Psoas muscle (tissue), 8 donors: ENCODE results near the gene ABHD12. TPM values are rescaled to one million over a fixed set of nuclear protein-coding genes. Genes with fewer than 3 reads are reported as not detected.
A peak's percentile ranks its signal among the peaks of the same experiment; 100 is the strongest.

Experiments used
- ATAC-seq, 4 donors: fragments of 200-7000 bp; cut with Tn5 transposase; one replicate each; pipeline ENCODE4 v1.9.1; 2020; ENCODE audit warnings: moderate library complexity in 3 of 4, mild to moderate bottlenecking in 2 of 4
- DNase-seq, 2 donors: peaks; one replicate each; pipeline ENCODE4 v3.0.0-alpha.2; 2020
- H3K27ac ChIP-seq: fragments of 200-600 bp; one replicate; pipeline ENCODE4 v1.8.0; 2022
- H3K27me3 ChIP-seq, 3 donors: fragments of 200-600 bp in 1 of 3; one replicate each; pipeline versions ENCODE4 v1.6.1 to v1.8.0; 2013 to 2022; ENCODE audit warnings: low read length in 2 of 3, mild to moderate bottlenecking in 2 of 3, moderate library complexity in 1 of 3; ENCODE audit not compliant: insufficient read depth in 3 of 3
- H3K36me3 ChIP-seq, 2 donors: fragments of 200-600 bp in 1 of 2; one replicate each; pipeline versions ENCODE4 v1.6.1 to v1.8.0; 2013 to 2022; ENCODE audit warnings: low read depth in 1 of 2, mild to moderate bottlenecking in 1 of 2, moderate library complexity in 1 of 2; ENCODE audit not compliant: insufficient read depth in 1 of 2
- H3K4me1 ChIP-seq: fragments of 200-600 bp; one replicate; pipeline ENCODE4 v1.8.0; 2022
- H3K4me3 ChIP-seq: fragments of 200-600 bp; one replicate; pipeline ENCODE4 v1.8.0; 2022; ENCODE audit warnings: mild to moderate bottlenecking
- H3K9me3 ChIP-seq: fragments of 200-600 bp; one replicate; pipeline ENCODE4 v1.8.0; 2022
- WGBS, 3 donors: extraction: QIAGEN DNeasy Blood & Tissue Kit; methylation state at CpG; one replicate each; pipeline versions ENCODE4 v1.1.6 to v1.1.7; 2013; 5-methylcytosine and 5-hydroxymethylcytosine counted together
- intact Hi-C, 2 donors: fragments of 100-400 bp; cut with DNase I; formaldehyde crosslinking; loops; one replicate each; pipeline versions ENCODE4 v1.11.0 to v1.14.2; 2022
- polyA plus RNA-seq, 3 donors: library from polyadenylated mRNA; stranded (reverse); fragments of 200-250 nt; gene quantifications; one replicate each; pipeline ENCODE4 v1.2.3, GENCODE V29; 2013
- total RNA-seq, 4 donors: library from RNA; stranded (reverse); fragmentation: NEBNext Ultra II Directional in 2 of 4; extraction: Animal tissue kit (Norgen Biotek cat#: 25700) in 2 of 4; gene quantifications; one replicate each; pipeline versions ENCODE4 v1.2.1 to v1.2.4, GENCODE V29; 2021 to 2023
- TF ChIP-seq, protein P1 (sequence below): fragments of 200-600 bp; IDR thresholded peaks from one replicate; pipeline ENCODE4 v1.8.0; 2022; ENCODE audit warnings: antibody characterized with exemption
- donor health status: healthy with polysubstance abuse.
- donor health status: DM: no; HTN: no; CAD: no; lungs with moderate emphysema.
- donor health status: Bipolar disorder and iron deficiency.
- donor health status: healthy.
- donor health status: DM: yes; HTN: yes; CAD: no.
- donor health status: DM: no; HTN: no; CAD: no.
- donor health status: DM: no; HTN: no; CAD: no.
- donor health status: DM: yes; HTN: yes; CAD: no.

Gene ABHD12
- total and polyA plus RNA-seq, 7 donors, result 7.9 to 15.5 (median 9.6) TPM

- intact Hi-C loops, result no loop called here
- Histone ChIP-seq H3K9me3 (no peaks in the 10 kb centered on the region), H3K4me1 (peaks cover 3% of the 10 kb centered on the region), H3K27me3 (no peaks in the 10 kb centered on the region), H3K4me3 (no peak overlapping the region), H3K27ac (peak overlapping the region; percentile 36), H3K36me3 (peaks cover 0 to 85% of the 10 kb centered on the region in 2 donors)
- TF ChIP-seq, protein P1, sequence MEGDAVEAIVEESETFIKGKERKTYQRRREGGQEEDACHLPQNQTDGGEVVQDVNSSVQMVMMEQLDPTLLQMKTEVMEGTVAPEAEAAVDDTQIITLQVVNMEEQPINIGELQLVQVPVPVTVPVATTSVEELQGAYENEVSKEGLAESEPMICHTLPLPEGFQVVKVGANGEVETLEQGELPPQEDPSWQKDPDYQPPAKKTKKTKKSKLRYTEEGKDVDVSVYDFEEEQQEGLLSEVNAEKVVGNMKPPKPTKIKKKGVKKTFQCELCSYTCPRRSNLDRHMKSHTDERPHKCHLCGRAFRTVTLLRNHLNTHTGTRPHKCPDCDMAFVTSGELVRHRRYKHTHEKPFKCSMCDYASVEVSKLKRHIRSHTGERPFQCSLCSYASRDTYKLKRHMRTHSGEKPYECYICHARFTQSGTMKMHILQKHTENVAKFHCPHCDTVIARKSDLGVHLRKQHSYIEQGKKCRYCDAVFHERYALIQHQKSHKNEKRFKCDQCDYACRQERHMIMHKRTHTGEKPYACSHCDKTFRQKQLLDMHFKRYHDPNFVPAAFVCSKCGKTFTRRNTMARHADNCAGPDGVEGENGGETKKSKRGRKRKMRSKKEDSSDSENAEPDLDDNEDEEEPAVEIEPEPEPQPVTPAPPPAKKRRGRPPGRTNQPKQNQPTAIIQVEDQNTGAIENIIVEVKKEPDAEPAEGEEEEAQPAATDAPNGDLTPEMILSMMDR, result no peak
- 91 to 94% (median 94%) methylated on average over 33 of the region's 33 CpGs for WGBS, 3 donors
- DNase-seq, result peak; percentile 7 to 49
- no peak for ATAC-seq
These were observed 109.8 kb downstream of the ABHD12 start for GRCh38 chr20:25280574-25281535.

DNA sequence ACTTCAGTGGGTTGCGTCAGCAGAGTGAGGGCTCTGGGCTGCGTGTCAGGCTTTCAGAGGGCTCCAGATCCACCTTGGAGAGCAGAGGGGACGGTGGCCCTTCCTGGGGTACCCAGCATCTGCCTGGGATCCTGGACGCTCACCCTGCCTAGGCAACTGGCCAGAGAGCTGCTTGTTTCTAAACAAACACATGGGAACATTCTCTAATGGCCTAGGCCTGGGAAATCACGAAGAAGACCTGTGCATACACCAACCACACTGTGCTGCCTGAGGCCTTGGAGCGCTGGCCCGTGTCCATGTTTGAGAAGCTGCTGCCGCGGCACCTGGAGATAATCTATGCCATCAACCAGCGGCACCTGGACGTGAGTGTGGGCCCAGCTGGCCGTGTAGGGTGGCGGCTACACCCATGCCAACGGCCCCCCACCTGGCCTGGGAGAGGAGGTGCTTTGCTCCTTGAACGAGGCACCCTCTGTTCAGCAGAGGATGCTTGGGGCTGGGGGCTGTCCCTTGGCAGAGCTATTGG lies 110.5 kb downstream of the ABHD12 start:
- no peaks in the 10 kb centered on the region for H3K27me3 ChIP-seq
- TF ChIP-seq, protein P1, result no peak
- no peak overlapping the region for H3K27ac ChIP-seq
- ATAC-seq (no peak), DNase-seq (peak; percentile 9 to 29)
- H3K4me3 ChIP-seq, result no peak overlapping the region
- WGBS, 3 donors, result 91 to 94% (median 91%) methylated on average over 15 of the region's 15 CpGs
- H3K4me1 ChIP-seq, result peaks cover 3% of the 10 kb centered on the region
- H3K9me3 ChIP-seq, result no peaks in the 10 kb centered on the region
- peaks cover 0 to 78% of the 10 kb centered on the region in 2 donors for H3K36me3 ChIP-seq
- intact Hi-C loops, result no loop called here

DNA sequence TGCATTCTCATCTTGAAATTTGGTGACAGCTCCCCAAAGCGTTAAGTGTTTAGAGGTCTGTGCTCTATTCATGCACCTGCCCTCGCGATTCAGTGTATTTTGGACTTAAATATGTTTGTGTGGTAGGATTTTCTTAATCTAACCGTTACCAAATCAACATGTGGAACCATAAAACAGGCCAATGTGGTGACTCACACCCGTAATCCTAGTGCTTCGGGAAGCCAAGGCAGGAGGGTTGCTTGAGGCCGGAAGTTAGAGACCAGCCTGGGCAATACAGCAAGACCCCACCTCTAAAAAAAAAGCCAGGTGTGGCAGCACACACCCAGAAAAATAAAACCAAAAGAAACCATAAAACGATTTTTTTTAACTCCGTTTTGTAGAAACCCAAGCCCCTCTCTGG lies 111.2 kb downstream of the ABHD12 start:
- H3K27me3 ChIP-seq, result no peaks in the 10 kb centered on the region
- peaks cover 0 to 76% of the 10 kb centered on the region in 2 donors for H3K36me3 ChIP-seq
- intact Hi-C loops, result loop anchor here in 1 of 2 donors (10.0 kb wide), 1 partner anchor 115 kb away; the partner anchor contains the start of gene ABHD12
- no peak overlapping the region for H3K4me3 ChIP-seq
- WGBS, 3 donors, result 71 to 92% (median 76%) methylated on average over 9 of the region's 9 CpGs
- TF ChIP-seq, protein P1, result no peak
- DNase-seq, result no peak
- H3K4me1 ChIP-seq, result peaks cover 5% of the 10 kb centered on the region
- no peak overlapping the region for H3K27ac ChIP-seq
- H3K9me3 ChIP-seq, result no peaks in the 10 kb centered on the region
- no peak for ATAC-seq

GRCh38 chr20:25278636-25279361 lies 111.8 kb downstream of the ABHD12 start:
- ATAC-seq (no peak), DNase-seq (peak; percentile 9 to 49)
- 88 to 95% (median 90%) methylated on average over 26 of the region's 26 CpGs for WGBS, 3 donors
- Histone ChIP-seq H3K27me3 (no peaks in the 10 kb centered on the region), H3K36me3 (peaks cover 0 to 72% of the 10 kb centered on the region in 2 donors), H3K4me1 (peaks cover 11% of the 10 kb centered on the region), H3K9me3 (no peaks in the 10 kb centered on the region), H3K27ac (no peak overlapping the region), H3K4me3 (no peak overlapping the region)
- TF ChIP-seq, protein P1, result no peak
- intact Hi-C loops, result loop anchor here in 1 of 2 donors (10.0 kb wide), 1 partner anchor 116 kb away; the partner anchor contains the start of gene ABHD12
